Mesothelial cell of epicardium (in vitro differentiated cells): ENCODE results near the gene PPP4R3B. TPM values are rescaled to one million over a fixed set of nuclear protein-coding genes. Genes with fewer than 3 reads are reported as not detected.

Experiments used
- DNase-seq, 2 experiments: peaks; one replicate each; pipeline ENCODE4 v3.0.0; 2021; ENCODE audit warnings: low spot score in 2 of 2; ENCODE audit not compliant: unreplicated experiment in 2 of 2
- H3K27ac Mint-ChIP-seq: 2 replicates; pipeline ENCODE4 v1.8.0; 2021; ENCODE audit warnings: mixed read lengths
- H3K27me3 Mint-ChIP-seq: 2 replicates; pipeline ENCODE4 v1.8.0; 2021; ENCODE audit warnings: low read depth, mixed read lengths
- H3K36me3 Mint-ChIP-seq: 2 replicates; pipeline ENCODE4 v1.8.0; 2021; ENCODE audit warnings: mixed read lengths
- H3K4me1 Mint-ChIP-seq: 2 replicates; pipeline ENCODE4 v1.8.0; 2021; ENCODE audit warnings: mixed read lengths
- H3K4me3 Mint-ChIP-seq: 2 replicates; pipeline ENCODE4 v1.8.0; 2021; ENCODE audit warnings: mild to moderate bottlenecking, moderate library complexity, mixed read lengths
- H3K9me3 Mint-ChIP-seq: 2 replicates; pipeline ENCODE4 v1.8.0; 2021; ENCODE audit warnings: mixed read lengths
- total RNA-seq: library from RNA; stranded (reverse); gene quantifications from 3 replicates; pipeline ENCODE4 v1.2.1, GENCODE V29; 2021
- TF ChIP-seq, protein P1 (sequence below): fragments of 200-600 bp; sonication (generic); IDR thresholded peaks from one replicate; pipeline ENCODE4 v1.5.0; 2021; ENCODE audit warnings: antibody characterized with exemption; ENCODE audit not compliant: unreplicated experiment

The PPP4R3B gene
- total RNA-seq, 1 donor from 2014 or later, result 52.0 TPM

- DNase-seq, result no peak
- H3K9me3 Mint-ChIP-seq, result no peaks in the 10 kb centered on the region
- H3K4me3 Mint-ChIP-seq, result peak overlapping the region; percentile 95
- H3K27ac Mint-ChIP-seq, result peak overlapping the region; percentile 90
- H3K36me3 Mint-ChIP-seq, result peaks cover 6% of the 10 kb centered on the region
- H3K27me3 Mint-ChIP-seq, result no peaks in the 10 kb centered on the region
- TF ChIP-seq, protein P1, sequence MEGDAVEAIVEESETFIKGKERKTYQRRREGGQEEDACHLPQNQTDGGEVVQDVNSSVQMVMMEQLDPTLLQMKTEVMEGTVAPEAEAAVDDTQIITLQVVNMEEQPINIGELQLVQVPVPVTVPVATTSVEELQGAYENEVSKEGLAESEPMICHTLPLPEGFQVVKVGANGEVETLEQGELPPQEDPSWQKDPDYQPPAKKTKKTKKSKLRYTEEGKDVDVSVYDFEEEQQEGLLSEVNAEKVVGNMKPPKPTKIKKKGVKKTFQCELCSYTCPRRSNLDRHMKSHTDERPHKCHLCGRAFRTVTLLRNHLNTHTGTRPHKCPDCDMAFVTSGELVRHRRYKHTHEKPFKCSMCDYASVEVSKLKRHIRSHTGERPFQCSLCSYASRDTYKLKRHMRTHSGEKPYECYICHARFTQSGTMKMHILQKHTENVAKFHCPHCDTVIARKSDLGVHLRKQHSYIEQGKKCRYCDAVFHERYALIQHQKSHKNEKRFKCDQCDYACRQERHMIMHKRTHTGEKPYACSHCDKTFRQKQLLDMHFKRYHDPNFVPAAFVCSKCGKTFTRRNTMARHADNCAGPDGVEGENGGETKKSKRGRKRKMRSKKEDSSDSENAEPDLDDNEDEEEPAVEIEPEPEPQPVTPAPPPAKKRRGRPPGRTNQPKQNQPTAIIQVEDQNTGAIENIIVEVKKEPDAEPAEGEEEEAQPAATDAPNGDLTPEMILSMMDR, result no peak
- peaks cover 10% of the 10 kb centered on the region for H3K4me1 Mint-ChIP-seq
These were observed 97.2 kb downstream of the PPP4R3B start for GRCh38 chr2:55519938-55520885.

- H3K27me3 Mint-ChIP-seq, result no peaks in the 10 kb centered on the region
- peaks cover 2% of the 10 kb centered on the region for H3K36me3 Mint-ChIP-seq
- H3K4me1 Mint-ChIP-seq, result peaks cover 10% of the 10 kb centered on the region
- peak overlapping the region; percentile 95 for H3K4me3 Mint-ChIP-seq
- no peaks in the 10 kb centered on the region for H3K9me3 Mint-ChIP-seq
- peak overlapping the region; percentile 90 for H3K27ac Mint-ChIP-seq
- TF ChIP-seq, protein P1, result no peak
- DNase-seq, result no peak
These were observed 98.6 kb downstream of the PPP4R3B start for GRCh38 chr2:55518841-55519165.

GRCh38 chr2:55511508-55512124, 105.8 kb downstream of the PPP4R3B start:
- DNase-seq, result no peak
- TF ChIP-seq, protein P1, result peak; percentile 37
- H3K27me3 Mint-ChIP-seq, result no peaks in the 10 kb centered on the region
- H3K36me3 Mint-ChIP-seq, result no peaks in the 10 kb centered on the region
- peaks cover 2% of the 10 kb centered on the region for H3K4me1 Mint-ChIP-seq
- H3K4me3 Mint-ChIP-seq, result no peak overlapping the region
- no peaks in the 10 kb centered on the region for H3K9me3 Mint-ChIP-seq
- H3K27ac Mint-ChIP-seq, result no peak overlapping the region

- no peak overlapping the region for H3K27ac Mint-ChIP-seq
These were observed 114.8 kb downstream of the PPP4R3B start for GRCh38 chr2:55502590-55503141.

DNA sequence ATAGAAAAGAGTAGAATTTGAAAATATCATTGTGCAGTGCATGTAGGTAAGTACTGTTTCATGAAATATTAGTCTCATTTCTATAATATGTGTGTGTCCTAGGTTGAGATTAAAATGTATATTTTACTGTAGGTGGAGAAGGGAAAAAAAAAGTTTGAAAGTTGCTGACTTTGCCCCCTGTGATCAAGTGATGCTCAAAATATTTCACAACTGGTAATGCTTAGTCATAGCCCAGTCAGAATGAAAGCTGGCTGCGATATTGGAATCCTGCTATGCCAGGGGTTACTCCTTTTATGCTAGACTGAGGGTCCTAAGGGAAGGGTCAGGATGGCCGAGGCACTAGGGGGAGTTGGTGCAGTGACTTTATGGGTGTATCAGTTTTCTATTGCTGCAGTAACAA, 117.4 kb downstream of the PPP4R3B start:
- Mint-ChIP-seq H3K27me3 (no peaks in the 10 kb centered on the region), H3K9me3 (no peaks in the 10 kb centered on the region), H3K36me3 (no peaks in the 10 kb centered on the region), H3K4me3 (no peak overlapping the region), H3K4me1 (no peaks in the 10 kb centered on the region), H3K27ac (no peak overlapping the region)
- no peak for DNase-seq
- TF ChIP-seq, protein P1, result no peak

More at GRCh38 chr2:55502590-55503141, 114.8 kb downstream of the PPP4R3B start:
- no peaks in the 10 kb centered on the region for H3K4me1 Mint-ChIP-seq
- no peak overlapping the region for H3K4me3 Mint-ChIP-seq
- TF ChIP-seq, protein P1, result no peak
- no peak for DNase-seq
- H3K36me3 Mint-ChIP-seq, result no peaks in the 10 kb centered on the region
- no peaks in the 10 kb centered on the region for H3K9me3 Mint-ChIP-seq
- no peaks in the 10 kb centered on the region for H3K27me3 Mint-ChIP-seq
